Measurements from ENCODE around the gene CD160.
"Not testable (repeated sequence)": the region's sequence is repeated elsewhere in the genome, so short reads cannot be mapped to it uniquely, and the experiment has no call there.

Gene CD160

GRCh38 chr1:145710291-145711027, 8.8 kb upstream of the CD160 start:
- no peak for DNase-seq

DNA sequence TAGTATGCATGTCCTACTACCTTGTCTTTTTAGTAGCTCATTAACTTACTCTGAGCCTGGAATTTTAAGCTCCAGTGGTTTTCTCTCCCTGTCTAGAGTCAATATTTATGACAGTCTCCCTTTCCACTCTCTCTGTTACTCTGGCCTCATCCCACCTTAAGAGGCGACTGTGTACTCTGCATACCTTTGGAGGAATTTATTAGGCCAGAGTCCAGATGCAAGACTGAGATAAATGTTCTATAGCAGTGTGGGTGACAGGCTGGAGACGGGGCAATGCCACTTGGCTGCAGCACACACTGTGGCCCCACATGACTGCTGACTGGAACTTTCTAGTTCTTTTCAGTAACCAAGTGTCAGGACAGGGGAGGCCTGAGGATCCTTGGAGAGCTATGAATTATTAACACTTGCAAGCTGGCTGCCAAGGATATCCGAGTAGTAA, 8.1 kb upstream of the CD160 start:
- no peak for DNase-seq

- no peak for DNase-seq
These were observed 4.7 kb upstream of the CD160 start for GRCh38 chr1:145714524-145715111.

GRCh38 chr1:145716641-145717345, 2.5 kb upstream of the CD160 start:
- no peak for DNase-seq

DNA sequence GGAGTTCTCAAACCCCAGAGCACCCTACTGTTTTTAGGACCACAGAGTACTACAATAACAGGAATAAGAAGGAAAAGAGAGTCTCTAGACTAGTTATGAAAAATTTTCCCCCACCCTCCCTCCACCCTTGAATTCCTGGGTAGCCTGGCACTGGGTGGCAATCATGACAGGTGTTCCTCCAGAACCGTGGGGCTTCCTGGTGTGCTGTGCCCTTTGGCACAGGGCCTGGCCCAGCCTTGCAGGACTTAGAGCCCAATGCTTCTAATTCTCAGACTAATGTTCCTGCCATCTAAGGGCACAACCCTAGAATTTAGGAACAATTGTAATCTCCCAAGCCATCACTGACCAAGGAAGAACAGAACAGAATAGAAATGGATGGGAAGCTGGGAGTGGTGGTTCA, 1.5 kb upstream of the CD160 start:
- no peak for DNase-seq

- DNase-seq = not testable (repeated sequence)
These were observed 834 bp upstream of the CD160 start for GRCh38 chr1:145718465-145718864.

DNA sequence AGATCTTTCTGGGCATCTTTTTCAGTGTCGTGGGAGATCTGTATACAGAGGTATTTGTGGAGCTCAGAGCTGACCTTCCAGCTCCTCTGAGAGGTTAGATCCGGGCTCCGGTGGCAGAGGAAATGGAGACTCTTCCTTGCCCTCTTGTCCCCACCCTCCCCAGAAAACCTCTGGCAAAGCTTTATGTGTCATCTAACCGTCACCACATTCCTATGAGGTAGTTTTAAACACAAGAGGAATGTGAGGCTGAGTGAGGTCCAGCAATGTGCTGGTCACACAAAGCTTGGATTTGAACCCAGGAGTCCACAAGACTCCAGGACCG, 1.2 kb downstream of the CD160 start:
- DNase-seq = no peak

DNA sequence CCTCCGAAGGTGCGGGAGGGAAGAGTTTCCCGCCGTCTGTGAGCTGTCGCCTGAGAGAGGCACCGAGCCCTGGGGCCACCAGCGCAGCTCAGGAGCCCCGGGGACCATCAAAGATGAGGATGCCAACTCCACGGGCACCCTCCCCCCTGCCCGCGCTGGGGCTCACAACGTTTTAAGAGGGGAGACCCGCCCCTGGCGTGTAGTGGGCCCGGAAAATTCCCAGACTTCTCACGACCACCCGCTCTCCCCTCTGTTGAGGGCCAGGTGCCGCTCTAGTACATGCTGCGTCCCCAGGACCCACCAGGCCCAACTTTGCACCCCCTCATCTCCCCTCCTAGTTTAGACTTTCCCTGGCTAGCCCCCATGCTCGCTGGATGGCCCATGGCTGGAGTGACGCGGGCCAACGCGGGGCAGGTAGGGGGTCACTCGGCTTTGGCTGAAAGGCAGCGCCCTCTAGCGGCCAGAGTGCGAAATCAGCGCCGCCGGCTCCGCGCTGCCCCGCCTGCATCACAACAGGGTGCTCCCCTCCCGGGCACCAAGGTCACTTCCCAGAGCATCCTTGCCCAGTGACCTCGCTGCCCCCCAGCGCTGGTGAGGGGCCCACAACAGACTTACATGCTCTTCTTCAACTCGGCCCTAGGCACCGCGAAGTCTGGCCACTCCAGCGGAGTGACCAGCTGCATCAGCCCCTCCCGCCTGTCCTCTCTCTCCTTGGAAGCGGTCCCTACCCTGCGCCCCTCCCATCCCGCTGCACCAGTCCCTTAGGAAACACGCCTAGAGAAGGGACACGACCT, 1.8 kb downstream of the CD160 start:
- no peak for DNase-seq

DNA sequence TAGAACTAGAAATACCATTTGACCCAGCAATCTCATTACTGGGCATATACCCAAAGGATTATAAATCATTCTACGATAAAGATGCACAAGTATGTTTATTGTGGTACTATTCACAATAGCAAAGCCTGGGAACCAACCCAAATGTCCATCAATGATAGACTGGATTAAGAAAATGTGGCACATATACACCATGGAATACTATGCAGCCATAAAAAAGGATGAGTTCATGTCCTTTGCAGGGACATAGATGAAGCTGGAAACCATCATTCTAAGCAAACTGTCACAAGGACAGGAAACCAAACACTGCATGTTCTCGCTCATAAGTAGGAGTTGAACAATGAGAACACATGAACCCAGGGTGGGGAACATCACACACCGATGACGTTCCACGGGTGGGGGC, 6.9 kb downstream of the CD160 start:
- not testable (repeated sequence) for DNase-seq

DNA sequence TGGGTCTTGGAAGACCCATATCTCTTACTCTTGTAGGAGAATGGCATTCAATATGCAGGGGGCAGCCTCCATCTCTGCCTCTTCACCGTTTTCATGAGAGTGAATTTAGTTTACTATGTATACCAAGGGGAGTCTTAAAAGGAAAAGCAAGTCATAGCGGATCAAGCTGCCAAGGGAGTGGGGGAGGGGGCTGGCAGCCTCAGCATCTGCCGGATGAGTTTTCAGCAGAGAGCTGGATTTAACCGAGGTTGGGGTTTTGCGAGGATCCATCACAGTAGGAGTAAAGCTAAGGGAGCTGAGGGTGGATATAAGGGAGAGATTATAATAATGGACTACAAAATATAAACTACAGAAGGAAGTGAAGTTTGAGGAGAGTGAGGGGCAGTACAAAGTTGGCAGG, 9.9 kb downstream of the CD160 start:
- no peak for DNase-seq

- DNase-seq = no peak
These were observed 10.6 kb downstream of the CD160 start for GRCh38 chr1:145729666-145730436.

DNA sequence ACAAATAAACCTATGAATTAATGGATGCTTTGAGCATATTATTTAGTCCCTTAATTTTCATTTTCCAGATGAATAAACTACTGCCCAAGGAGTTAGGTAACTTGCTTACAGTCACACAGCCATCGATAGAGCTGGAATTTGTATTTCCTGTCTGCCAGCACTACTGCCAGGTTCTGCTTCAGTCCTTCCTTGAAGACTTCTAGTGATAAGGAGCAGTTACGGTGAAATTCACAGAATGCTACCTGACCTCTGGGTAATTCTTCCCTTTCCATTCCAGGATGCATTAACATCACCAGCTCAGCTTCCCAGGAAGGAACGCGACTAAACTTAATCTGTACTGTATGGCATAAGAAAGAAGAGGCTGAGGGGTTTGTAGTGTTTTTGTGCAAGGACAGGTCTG, 11.2 kb downstream of the CD160 start:
- no peak for DNase-seq

- DNase-seq = no peak
These were observed 11.6 kb downstream of the CD160 start for GRCh38 chr1:145730900-145731299.

DNA sequence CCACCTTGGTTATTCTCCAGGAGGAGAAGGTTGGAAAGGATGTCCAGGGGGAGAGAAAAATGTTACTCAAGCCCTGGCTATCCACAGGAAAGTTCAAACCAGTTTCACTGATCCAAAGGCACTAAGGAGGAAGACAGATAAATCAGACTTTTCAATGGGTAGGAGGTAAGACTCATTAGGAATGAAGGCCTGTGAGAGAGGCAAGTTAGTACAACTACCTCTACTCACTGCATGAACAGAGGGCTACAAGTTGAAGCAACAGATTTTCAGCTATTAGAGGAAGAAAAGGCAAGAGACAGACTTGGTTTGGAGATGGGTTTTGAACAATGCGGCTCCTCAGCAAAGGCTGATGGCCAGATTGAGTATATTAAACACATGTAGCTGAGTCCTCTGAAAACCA, 16.9 kb downstream of the CD160 start:
- DNase-seq = no peak

- DNase-seq = no peak
These were observed 21.0 kb downstream of the CD160 start for GRCh38 chr1:145740269-145740668.

DNA sequence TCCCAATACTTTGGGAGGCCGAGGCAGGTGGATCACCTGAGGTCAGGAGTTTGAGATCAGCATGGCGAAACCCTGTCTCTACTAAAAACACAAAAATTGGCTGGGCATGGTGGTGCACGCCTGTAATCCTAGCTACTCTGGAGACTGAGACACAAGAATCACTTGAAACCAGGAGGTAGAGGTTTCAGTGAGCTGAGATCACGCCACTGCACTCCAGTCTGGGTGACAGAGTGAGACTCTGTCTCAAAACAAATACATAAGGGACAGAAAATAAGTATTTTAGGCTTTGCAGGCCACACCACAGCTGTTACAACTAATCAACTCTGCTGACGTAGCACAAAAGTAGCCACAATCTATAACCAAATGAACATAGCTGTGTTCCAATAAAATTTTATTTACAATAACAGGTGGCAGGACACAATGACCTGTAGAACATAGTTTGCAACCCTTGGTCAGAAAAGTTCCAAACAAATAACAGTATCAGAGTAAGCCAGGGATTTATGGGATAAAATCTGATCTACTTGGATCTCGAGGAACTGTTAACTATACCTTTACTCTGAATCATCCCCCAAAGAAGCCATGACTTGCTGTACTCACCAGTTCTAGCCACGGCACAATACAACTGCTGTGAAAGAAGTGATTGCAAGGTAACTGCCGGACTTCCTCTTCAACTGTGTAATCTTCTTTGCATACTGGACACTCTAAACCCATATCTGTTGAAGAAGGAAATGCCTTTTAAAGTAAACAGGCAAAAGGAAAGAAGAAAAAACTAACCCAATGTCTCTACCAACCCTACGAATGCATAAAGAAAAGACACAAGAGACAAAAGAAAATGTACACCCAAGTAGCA, 28.3 kb downstream of the CD160 start:
- DNase-seq = no peak

DNA sequence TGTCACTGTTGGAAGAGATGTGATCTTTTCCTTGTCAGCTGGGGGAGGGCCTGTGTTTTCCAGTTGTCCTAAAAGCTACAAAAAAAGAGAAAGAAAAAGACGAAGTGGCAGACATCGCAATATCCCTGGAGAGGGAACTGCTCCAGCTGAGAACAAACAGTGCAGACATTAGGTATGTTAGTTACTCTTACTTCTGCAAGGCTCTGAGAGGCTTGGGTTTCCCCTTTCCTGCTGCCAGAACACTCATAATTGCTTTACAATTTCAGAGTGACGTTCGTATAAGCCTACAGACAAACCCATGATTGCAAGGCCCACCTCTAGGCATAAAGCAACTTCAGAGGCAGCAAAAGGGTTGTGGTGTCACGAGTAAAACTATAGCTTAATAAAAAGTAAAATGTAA, 31.1 kb downstream of the CD160 start:
- no peak for DNase-seq

DNA sequence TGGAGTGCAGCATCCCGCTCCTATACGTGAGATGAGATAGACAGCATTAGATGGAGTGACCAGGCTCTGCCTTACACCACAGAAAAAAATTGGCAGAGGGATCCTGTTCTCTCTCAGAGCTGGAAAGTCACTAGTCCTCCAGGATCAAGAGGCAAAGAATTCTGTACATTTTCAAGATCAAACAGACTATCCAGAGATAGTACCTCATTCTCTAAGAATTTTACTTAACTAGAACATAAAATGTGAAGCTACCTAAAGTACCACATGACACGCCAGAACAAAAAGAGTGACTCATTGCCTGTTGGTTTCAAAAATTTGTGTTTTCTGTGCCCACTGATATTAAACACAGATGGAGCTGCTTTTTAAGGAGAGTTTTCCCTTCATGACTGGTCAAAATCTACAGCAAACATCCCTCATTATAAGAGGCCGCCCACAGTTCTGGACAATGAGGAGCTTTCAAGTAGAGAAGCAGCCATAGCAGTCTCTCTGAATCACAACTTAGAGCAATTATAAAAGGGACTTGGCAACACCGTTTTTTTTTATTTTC, 32.3 kb downstream of the CD160 start:
- no peak for DNase-seq

DNA sequence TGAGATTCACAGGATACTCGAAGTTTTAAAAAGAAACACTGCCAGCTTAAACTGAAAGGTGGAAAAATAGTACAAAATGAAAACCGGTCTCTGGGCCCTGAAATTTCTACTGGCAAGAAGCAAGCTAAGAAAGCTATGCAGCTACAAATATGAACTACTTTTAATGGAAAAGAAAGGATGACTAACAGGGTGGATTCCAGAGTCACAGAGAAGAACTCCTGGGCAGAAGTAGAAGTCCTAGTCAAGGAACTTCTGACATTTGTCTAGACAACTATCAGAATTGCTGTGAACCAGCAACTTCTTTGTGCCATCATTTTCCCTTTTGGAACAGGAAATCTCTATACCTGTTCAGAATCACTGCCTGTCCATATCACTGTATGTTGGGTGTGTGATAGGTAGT, 38.1 kb downstream of the CD160 start:
- no peak for DNase-seq

GRCh38 chr1:145758116-145758515, 38.8 kb downstream of the CD160 start:
- no peak for DNase-seq

- DNase-seq = no peak
These were observed 39.3 kb downstream of the CD160 start for GRCh38 chr1:145758575-145758974.

GRCh38 chr1:145759721-145760120, 40.4 kb downstream of the CD160 start:
- DNase-seq = no peak
